Measurements from ENCODE around the gene MSI2. TPM values are rescaled to one million over a fixed set of nuclear protein-coding genes. Genes with fewer than 3 reads are reported as not detected.
A peak's percentile ranks its signal among the peaks of the same experiment; 100 is the strongest.

MSI2 gene
- total RNA-seq, 1 donor from 2014 or later: 21.1 TPM

DNA sequence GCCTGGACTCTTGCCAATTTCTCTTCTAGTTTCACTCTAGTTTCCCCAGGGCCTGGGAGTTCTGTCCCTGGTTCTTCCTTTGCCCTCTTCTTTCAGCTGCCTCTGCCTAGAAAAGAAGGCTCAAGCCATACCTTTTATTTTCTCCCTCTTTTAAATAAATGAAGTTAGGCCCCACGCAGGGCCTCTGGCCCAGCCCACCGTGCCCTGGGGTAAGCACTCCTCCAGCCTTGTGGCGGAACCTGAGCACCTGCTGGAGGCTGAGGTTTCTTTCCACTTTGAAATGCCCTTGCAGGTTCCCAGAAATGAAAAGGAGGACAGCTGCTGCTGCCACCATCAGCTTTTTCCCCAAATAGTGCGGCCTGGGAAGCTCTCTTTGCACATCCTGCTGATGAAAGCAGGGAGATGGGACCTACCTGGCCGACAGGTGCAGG lies 349.4 kb downstream of the MSI2 start:
- no peak for TF ChIP-seq CTCF (IDR thresholded peaks at IDR 0.05; ENCODE audit: insufficient read depth, low read length, severe bottlenecking)
- DNase-seq (ENCODE audit: low read depth): no peak
- no peaks in the 10 kb centered on the region for H3K36me3 ChIP-seq (ENCODE audit: control insufficient read depth, insufficient read depth, low read length)
- H3K27me3 ChIP-seq (ENCODE audit: control insufficient read depth, insufficient read depth, low read length): no peaks in the 10 kb centered on the region
- FAIRE-seq: no peak
- H3K4me3 ChIP-seq (ENCODE audit: low read depth, low read length): no peak overlapping the region

DNA sequence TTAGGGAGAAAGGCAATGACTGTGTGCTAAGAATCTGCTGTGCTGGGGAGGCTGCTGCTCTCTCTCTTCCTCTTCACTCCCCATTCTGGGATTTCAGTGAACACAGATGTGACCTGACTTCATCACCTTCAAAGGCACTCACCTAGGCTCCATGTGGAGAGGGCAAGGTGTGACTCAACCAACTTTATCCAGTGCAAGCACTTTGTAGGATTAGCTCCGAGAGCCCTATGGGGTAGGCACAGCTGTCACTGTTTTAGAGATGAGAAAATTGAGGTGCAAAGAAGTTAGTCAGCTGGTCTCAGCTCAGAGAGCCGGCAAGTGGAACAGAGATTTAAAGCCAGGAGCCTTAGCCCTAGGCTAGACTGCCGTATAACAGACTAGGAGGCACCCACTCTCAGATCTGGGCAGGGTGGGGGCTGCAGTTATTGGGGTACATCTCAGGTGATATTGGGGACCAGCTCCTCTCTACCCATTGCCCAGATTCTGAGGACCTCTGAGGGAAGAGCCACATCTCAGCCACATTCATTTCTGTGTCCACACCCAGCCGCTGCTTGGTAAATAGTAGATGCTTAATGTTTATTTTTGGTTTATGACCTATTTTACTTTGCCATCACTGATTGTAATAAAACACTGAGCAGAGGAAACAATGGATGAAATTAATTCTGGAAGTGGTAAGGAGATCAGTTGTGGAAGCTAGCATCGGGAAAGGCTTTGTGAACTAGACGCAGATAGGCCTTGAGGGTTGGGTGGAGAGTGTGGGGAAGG lies 350.0 kb downstream of the MSI2 start:
- H3K27me3 ChIP-seq (ENCODE audit: control insufficient read depth, insufficient read depth, low read length): no peaks in the 10 kb centered on the region
- DNase-seq (ENCODE audit: low read depth) (no peak), FAIRE-seq (peak; percentile 79)
- no peaks in the 10 kb centered on the region for H3K36me3 ChIP-seq (ENCODE audit: control insufficient read depth, insufficient read depth, low read length)
- no peak overlapping the region for H3K4me3 ChIP-seq (ENCODE audit: low read depth, low read length)
- no peak for TF ChIP-seq CTCF (IDR thresholded peaks at IDR 0.05; ENCODE audit: insufficient read depth, low read length, severe bottlenecking)

DNA sequence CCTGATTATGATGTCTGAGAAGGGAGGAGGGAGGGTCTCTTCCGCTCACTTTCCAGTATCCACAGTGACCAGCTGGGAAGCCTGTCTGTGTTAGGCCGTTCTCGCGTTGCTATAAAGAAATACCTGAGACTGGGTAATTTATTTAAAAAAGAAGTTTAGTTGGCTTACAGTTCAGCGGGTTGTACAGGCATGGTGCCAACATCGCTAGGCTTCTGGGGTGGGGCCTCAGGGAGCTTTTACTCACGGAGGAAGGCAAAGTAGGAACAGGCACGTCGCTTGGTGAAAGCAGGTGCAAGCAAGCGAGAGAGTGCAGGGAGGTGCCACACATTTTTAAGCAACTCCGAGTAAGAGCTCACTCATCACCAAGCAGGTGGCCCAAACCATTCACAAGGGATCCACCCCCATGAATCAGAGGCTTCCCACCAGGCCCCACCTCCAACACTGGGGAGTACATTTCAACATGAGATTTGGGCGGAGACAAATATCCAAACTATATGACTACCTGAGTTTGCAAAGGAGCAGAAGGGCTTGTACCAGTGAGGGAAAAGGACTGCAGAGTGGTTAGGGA lies 351.3 kb downstream of the MSI2 start:
- DNase-seq (ENCODE audit: low read depth) (peak; percentile 89), FAIRE-seq (peak; percentile 80)
- TF ChIP-seq CTCF (IDR thresholded peaks at IDR 0.05; ENCODE audit: insufficient read depth, low read length, severe bottlenecking): no peak
- no peaks in the 10 kb centered on the region for H3K27me3 ChIP-seq (ENCODE audit: control insufficient read depth, insufficient read depth, low read length)
- H3K4me3 ChIP-seq (ENCODE audit: low read depth, low read length): no peak overlapping the region
- H3K36me3 ChIP-seq (ENCODE audit: control insufficient read depth, insufficient read depth, low read length): no peaks in the 10 kb centered on the region

DNA sequence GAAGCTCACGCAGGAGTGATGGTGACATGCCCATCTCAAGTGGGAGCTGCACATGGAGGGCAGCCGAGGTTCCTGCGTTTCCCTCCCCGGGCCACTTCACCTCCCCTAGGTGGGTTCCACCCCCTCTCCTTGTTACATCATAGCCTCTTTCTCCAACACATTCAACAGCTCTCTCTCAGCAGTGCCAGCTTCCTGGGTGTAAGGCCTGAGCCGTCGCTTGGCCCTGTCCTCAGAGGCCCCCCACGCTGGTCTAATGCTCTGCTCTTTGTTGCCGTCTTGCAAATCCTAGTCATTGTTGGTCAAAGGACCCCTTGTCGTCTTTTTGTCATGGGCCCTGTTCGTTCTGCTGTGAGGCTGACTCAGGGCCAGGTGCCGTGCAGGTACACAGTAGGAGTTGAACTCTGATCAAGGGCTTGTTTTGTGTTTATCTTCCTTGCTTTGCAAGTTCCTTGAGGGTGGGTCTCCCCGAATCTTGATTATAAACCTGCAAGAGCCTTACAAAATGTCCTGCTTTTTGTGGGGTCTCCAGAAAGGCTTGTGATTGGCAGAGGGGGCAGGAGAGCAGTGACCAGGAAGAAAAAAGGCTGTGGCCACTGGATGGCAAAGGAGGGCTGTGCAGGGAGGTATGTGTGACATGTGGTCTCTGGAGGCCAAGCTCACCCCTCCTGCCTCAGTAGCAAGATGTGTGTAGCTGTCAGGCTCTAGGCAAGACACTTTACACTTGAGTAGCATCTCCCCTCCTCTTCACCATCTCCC lies 352.2 kb downstream of the MSI2 start:
- FAIRE-seq (no peak), DNase-seq (ENCODE audit: low read depth) (no peak)

More for the DNA sequence above, 352.2 kb downstream of the MSI2 start:
- Histone ChIP-seq H3K27me3 (ENCODE audit: control insufficient read depth, insufficient read depth, low read length) (no peaks in the 10 kb centered on the region), H3K36me3 (ENCODE audit: control insufficient read depth, insufficient read depth, low read length) (no peaks in the 10 kb centered on the region), H3K4me3 (ENCODE audit: low read depth, low read length) (no peak overlapping the region)
- TF ChIP-seq CTCF (IDR thresholded peaks at IDR 0.05; ENCODE audit: insufficient read depth, low read length, severe bottlenecking): no peak

All from bronchial epithelial cell (primary cell).